Gastrocnemius medialis (tissue), 4 donors: ENCODE results near the gene MADCAM1. TPM values are rescaled to one million over a fixed set of nuclear protein-coding genes. Genes with fewer than 3 reads are reported as not detected.

Experiments
- ATAC-seq, 2 donors: fragments of 150-250 bp; one replicate each; pipeline ENCODE4 v1.9.1; 2016
- DNase-seq, 2 donors: peaks; one replicate each; pipeline ENCODE4 v3.0.0-alpha.2; 2019
- H3K27ac ChIP-seq, 4 donors: fragments of 200-600 bp; sonication (generic); 1 replicate in 1 of 4; 2 replicates in 3 of 4; pipeline ENCODE4 v1.5.1; 2016 to 2018; ENCODE audit warnings: mild to moderate bottlenecking in 2 of 4, moderate library complexity in 1 of 4
- H3K27me3 ChIP-seq, 3 donors: fragments of 200-600 bp; sonication (generic) in 2 of 3; 1 replicate in 1 of 3; 2 replicates in 2 of 3; pipeline versions ENCODE4 v1.5.1 to v1.6.0; 2016 to 2019; ENCODE audit warnings: mild to moderate bottlenecking in 1 of 3, moderate library complexity in 1 of 3
- H3K36me3 ChIP-seq, 2 donors: fragments of 200-600 bp; sonication (generic) in 1 of 2; one replicate each; pipeline ENCODE4 v1.5.1; 2017 to 2018
- H3K4me1 ChIP-seq, 2 donors: fragments of 200-600 bp; sonication (generic) in 1 of 2; one replicate each; pipeline ENCODE4 v1.5.1; 2016 to 2017; ENCODE audit warnings: mild to moderate bottlenecking in 2 of 2
- H3K4me3 ChIP-seq, 4 donors: fragments of 200-600 bp; sonication (generic) in 3 of 4; 1 replicate in 1 of 4; 2 replicates in 3 of 4; pipeline ENCODE4 v1.5.1; 2016 to 2019; ENCODE audit warnings: mild to moderate bottlenecking in 2 of 4
- H3K9me3 ChIP-seq, 3 donors: fragments of 200-600 bp; sonication (generic) in 2 of 3; 1 replicate in 1 of 3; 2 replicates in 2 of 3; pipeline ENCODE4 v1.5.1; 2016 to 2019
- CTCF ChIP-seq, 5 experiments: fragments of 450-650 bp in 3 of 5; fragments of 200-600 bp in 2 of 5; sonication (generic) in 2 of 5; IDR thresholded peaks in 4 of 5; conservative IDR thresholded peaks in 1 of 5; 1 replicate in 4 of 5; 2 replicates in 1 of 5; pipeline ENCODE4 v1.5.1; 2016 to 2019; ENCODE audit warnings: antibody characterized with exemption in 5 of 5, mild to moderate bottlenecking in 3 of 5, moderate library complexity in 3 of 5
- POLR2A ChIP-seq, 2 donors: fragments of 450-650 bp; IDR thresholded peaks; one replicate each; pipeline ENCODE4 v1.6.1; 2017; ENCODE audit warnings: antibody characterized with exemption in 2 of 2, mild to moderate bottlenecking in 2 of 2, moderate library complexity in 2 of 2
- in situ Hi-C, 4 donors: fragments of 200-750 bp; cut with MboI; loops; one replicate each; pipeline versions ENCODE4 v1.15.0 to v1.8.0; 2017; ENCODE audit warnings: low sequenced_read_pairs in 4 of 4
- intact Hi-C: fragments of 100-400 bp; cut with DNase I; formaldehyde crosslinking; loops from one replicate; pipeline ENCODE4 v1.15.1; 2023; ENCODE audit warnings: low total_unique reads
- total RNA-seq, 4 donors: library from RNA; depleted of rRNA; stranded (reverse); fragments of >200 nt; gene quantifications; one replicate each; pipeline versions ENCODE4 v1.1.0 to v1.2.3, GENCODE V29; 2016

MADCAM1 gene
- total RNA-seq, 4 donors from 2014 or later = 0.18 TPM; not detected in 3

GRCh38 chr19:530134-531008 is 34.1 kb downstream of the MADCAM1 start:
- DNase-seq (no peak), ATAC-seq (no peak)
- peaks cover 0 to 1% of the 10 kb centered on the region in 2 donors for H3K36me3 ChIP-seq
- H3K27ac ChIP-seq = peak overlapping the region; percentile 97 to 99 (median 98)
- H3K9me3 ChIP-seq = no peaks in the 10 kb centered on the region
- TF ChIP-seq CTCF (IDR thresholded peaks at IDR 0.05 in 4 of 5, conservative IDR thresholded peaks at IDR 0.05 in 1 of 5) (no peak), POLR2A (IDR thresholded peaks at IDR 0.05) (no peak)
- peak overlapping the region; percentile 53 to 100 (median 91) for H3K4me3 ChIP-seq
- H3K4me1 ChIP-seq = peaks cover 28 to 29% of the 10 kb centered on the region in 2 donors
- intact Hi-C loops = loop anchor here (1.0 kb wide), 3 partner anchors 23 to 42 kb away; partner anchors contain the start of genes BSG and TPGS1
- in situ Hi-C loops = no loop called here
- H3K27me3 ChIP-seq = peaks cover 7 to 14% (median 14%) of the 10 kb centered on the region in 3 donors

- peaks cover 31 to 32% of the 10 kb centered on the region in 2 donors for H3K4me1 ChIP-seq
- in situ Hi-C loops = no loop called here
- H3K4me3 ChIP-seq = peak overlapping the region; percentile 53 to 100 (median 91)
- peak overlapping the region; percentile 97 to 99 (median 98) for H3K27ac ChIP-seq
- no peaks in the 10 kb centered on the region for H3K9me3 ChIP-seq
- peaks cover 0 to 9% of the 10 kb centered on the region in 2 donors for H3K36me3 ChIP-seq
- intact Hi-C loops = loop anchor here (1.0 kb wide), 3 partner anchors 24 to 42 kb away; partner anchors contain the start of genes BSG and TPGS1
- H3K27me3 ChIP-seq = peaks cover 7 to 11% (median 8%) of the 10 kb centered on the region in 3 donors
- peak; percentile 75 for ATAC-seq
- TF ChIP-seq CTCF (IDR thresholded peaks at IDR 0.05 in 4 of 5, conservative IDR thresholded peaks at IDR 0.05 in 1 of 5) = peak in 2 of 5 experiments; percentile 3 to 31
- no peak for TF ChIP-seq POLR2A (IDR thresholded peaks at IDR 0.05)
- DNase-seq = peak; percentile 47 to 76
These were observed 34.9 kb downstream of the MADCAM1 start for GRCh38 chr19:531009-531752.

GRCh38 chr19:531753-532560 is 35.7 kb downstream of the MADCAM1 start, which contains the start of gene CDC34:
Gene CDC34 (plus strand): TSS chr19:531760. CDS start chr19:531932, 172 bp downstream.
- Histone ChIP-seq H3K9me3 (no peaks in the 10 kb centered on the region), H3K4me3 (peak within 1 kb of the TSS; percentile 94 to 100 (median 98)), H3K36me3 (peaks cover 0 to 17% of the 10 kb centered on the region in 2 donors), H3K27me3 (peaks cover under 1 to 5% (median 4%) of the 10 kb centered on the region in 3 donors), H3K4me1 (peaks cover 31 to 32% of the 10 kb centered on the region in 2 donors), H3K27ac (peak within 1 kb of the TSS; percentile 97 to 99 (median 98))
- no peak for DNase-seq
- intact Hi-C loops = loop anchor here (1.0 kb wide), 3 partner anchors 25 to 43 kb away; partner anchors contain the start of genes BSG and TPGS1
- ATAC-seq = peak; percentile 28 to 35
- in situ Hi-C loops = no loop called here
- TF ChIP-seq POLR2A (IDR thresholded peaks at IDR 0.05) (peak; percentile 93 to 97), CTCF (IDR thresholded peaks at IDR 0.05 in 4 of 5, conservative IDR thresholded peaks at IDR 0.05 in 1 of 5) (no peak)
